PC-9 (cell line): Measurements from ENCODE around the gene MAP2K6. TPM values are rescaled to one million over a fixed set of nuclear protein-coding genes. Genes with fewer than 3 reads are reported as not detected.

ENCODE experiments used
- BruUV-seq: library from RNA; stranded (reverse); fragments of 400-500 nt; replicated peaks from 2 replicates; lab custom pipeline; 2021; lab: Mats Ljungman, UMichigan
- CTCF ChIA-PET: fragments of 300-600 bp; sonication (Branson Sonifier 250); formaldehyde crosslinking; loops from one replicate; lab custom pipeline; 2022; ENCODE audit warnings: antibody characterized with exemption; lab: Charles Lee
- POLR2A ChIA-PET: fragments of 300-600 bp; sonication (Branson Sonifier 250); formaldehyde crosslinking; loops from one replicate; lab custom pipeline; 2022; ENCODE audit warnings: antibody characterized with exemption; ENCODE audit not compliant: unreplicated experiment; lab: Charles Lee
- DNase-seq, 2 experiments: peaks; one replicate each; pipeline versions ENCODE4 v3.0.0 to v3.0.0-alpha.2; 2015 to 2022; ENCODE audit warnings: mixed read lengths in 1 of 2
- H2AFZ ChIP-seq: fragments of 200-600 bp; sonication (generic); 2 replicates; pipeline ENCODE4 v1.8.1; 2017; ENCODE audit warnings: antibody characterized with exemption
- H3F3A ChIP-seq: fragments of 200-600 bp; sonication (generic); 2 replicates; pipeline ENCODE4 v1.8.1; 2017; ENCODE audit warnings: antibody characterized with exemption, mild to moderate bottlenecking, low read depth; ENCODE audit not compliant: insufficient read depth
- H3K27ac ChIP-seq: fragments of 200-600 bp; sonication (generic); 2 replicates; pipeline ENCODE4 v1.6.1; 2016; ENCODE audit warnings: mixed run types
- H3K27me3 ChIP-seq: fragments of 200-600 bp; sonication (generic); 2 replicates; pipeline ENCODE4 v1.6.1; 2016; ENCODE audit warnings: low read depth, mixed run types; ENCODE audit not compliant: insufficient read depth
- H3K36me3 ChIP-seq: fragments of 200-600 bp; sonication (generic); 2 replicates; pipeline ENCODE4 v1.6.1; 2016; ENCODE audit warnings: low read depth, mixed run types
- H3K4me1 ChIP-seq: fragments of 200-600 bp; sonication (generic); replicated peaks from 2 replicates; pipeline ENCODE4 v1.6.1; 2016; ENCODE audit warnings: mixed run types; ENCODE audit not compliant: insufficient read depth
- H3K4me2 ChIP-seq: fragments of 200-600 bp; sonication (generic); 2 replicates; pipeline ENCODE4 v1.6.1; 2017; ENCODE audit warnings: mixed run types
- H3K4me3 ChIP-seq: fragments of 200-600 bp; sonication (generic); 2 replicates; pipeline ENCODE4 v1.6.1; 2016; ENCODE audit warnings: mixed run types
- H3K79me2 ChIP-seq: fragments of 200-600 bp; sonication (generic); 2 replicates; pipeline ENCODE4 v1.6.1; 2017; ENCODE audit warnings: low read depth, mixed run types
- H3K9me2 ChIP-seq: fragments of 200-600 bp; sonication (generic); 2 replicates; pipeline ENCODE4 v1.8.1; 2017; ENCODE audit warnings: mild to moderate bottlenecking; ENCODE audit not compliant: insufficient read depth
- H3K9me3 ChIP-seq: fragments of 200-600 bp; sonication (generic); 2 replicates; pipeline ENCODE4 v1.8.1; 2016; ENCODE audit warnings: low read depth; ENCODE audit not compliant: insufficient read depth
- H4K20me1 ChIP-seq: fragments of 200-600 bp; sonication (generic); 2 replicates; pipeline ENCODE4 v1.8.1; 2017; ENCODE audit not compliant: insufficient read depth
- CTCF ChIP-seq: fragments of 200-600 bp; sonication (generic); conservative IDR thresholded peaks from 2 replicates; pipeline ENCODE4 v1.6.1; 2017; ENCODE audit warnings: mixed run types, antibody characterized with exemption, mild to moderate bottlenecking, moderate library complexity
- EZH2 ChIP-seq: fragments of 200-600 bp; sonication (generic); IDR thresholded peaks from 2 replicates; pipeline ENCODE4 v1.8.0; 2017; ENCODE audit warnings: antibody characterized with exemption, low read depth
- intact Hi-C: fragments of 100-400 bp; cut with micrococcal nuclease; formaldehyde crosslinking; loops from one replicate; pipeline ENCODE4 v1.10.0; 2022; ENCODE audit not compliant: unreplicated experiment
- total RNA-seq: library from RNA; stranded (reverse); gene quantifications from 2 replicates; pipeline ENCODE4 v1.2.3, GENCODE V29; 2021

The MAP2K6 gene
- total RNA-seq, 1 experiment from 2014 or later = 1.6 TPM

- H4K20me1 ChIP-seq = no peaks in the 10 kb centered on the region
- H3K9me2 ChIP-seq = no peaks in the 10 kb centered on the region
- H3K4me2 ChIP-seq = no peak overlapping the region
- H3K4me3 ChIP-seq = no peak overlapping the region
- CTCF ChIA-PET = no interaction called here
- TF ChIP-seq EZH2 (no peak), CTCF (no peak)
- no peaks in the 10 kb centered on the region; the same call in 1 of the 2 replicates for H3F3A ChIP-seq
- H3K36me3 ChIP-seq = no peaks in the 10 kb centered on the region
- no peak for DNase-seq
- 0 out of 2 replicates have a peak, but pooled peaks cover 6% of the 10 kb centered on the region for H3K4me1 ChIP-seq
- BruUV-seq = no TSS peak
- H3K27me3 ChIP-seq = no peaks in the 10 kb centered on the region
- H3K79me2 ChIP-seq = no peaks in the 10 kb centered on the region
- intact Hi-C loops = no loop called here
- H3K27ac ChIP-seq = no peak overlapping the region
- POLR2A ChIA-PET = no interaction called here
- no peak overlapping the region for H2AFZ ChIP-seq
- no peaks in the 10 kb centered on the region for H3K9me3 ChIP-seq
Observed at GRCh38 chr17:69405096-69405495, 9.4 kb upstream of the MAP2K6 start.

- TF ChIP-seq CTCF (no peak), EZH2 (no peak)
- intact Hi-C loops = no loop called here
- no TSS peak for BruUV-seq
- Histone ChIP-seq H2AFZ (no peak overlapping the region), H3K4me2 (no peak overlapping the region), H3K9me3 (no peaks in the 10 kb centered on the region), H3K36me3 (no peaks in the 10 kb centered on the region), H3K4me1 (0 out of 2 replicates have a peak, but pooled peaks cover 6% of the 10 kb centered on the region), H3K27ac (no peak overlapping the region), H3K79me2 (no peaks in the 10 kb centered on the region), H3K4me3 (no peak overlapping the region), H4K20me1 (no peaks in the 10 kb centered on the region), H3K9me2 (no peaks in the 10 kb centered on the region), H3K27me3 (no peaks in the 10 kb centered on the region), H3F3A (no peaks in the 10 kb centered on the region; the same call in 1 of the 2 replicates)
- ChIA-PET CTCF (no interaction called here), POLR2A (no interaction called here)
- no peak for DNase-seq
Observed at GRCh38 chr17:69406941-69407340, 7.6 kb upstream of the MAP2K6 start.

GRCh38 chr17:69407759-69408158, 6.7 kb upstream of the MAP2K6 start:
- Histone ChIP-seq H3K79me2 (no peaks in the 10 kb centered on the region), H3K9me2 (no peaks in the 10 kb centered on the region), H3K4me1 (0 out of 2 replicates have a peak, but pooled peaks cover 6% of the 10 kb centered on the region), H4K20me1 (no peaks in the 10 kb centered on the region), H3F3A (no peaks in the 10 kb centered on the region; the same call in 1 of the 2 replicates), H3K36me3 (no peaks in the 10 kb centered on the region), H3K4me3 (no peak overlapping the region), H3K27ac (no peak overlapping the region), H3K9me3 (no peaks in the 10 kb centered on the region), H2AFZ (no peak overlapping the region), H3K4me2 (no peak overlapping the region), H3K27me3 (no peaks in the 10 kb centered on the region)
- ChIA-PET CTCF (no interaction called here), POLR2A (interaction anchor here (0.5 kb wide), 1 partner anchor 36 kb away, joined by 8 read pairs; no protein-coding TSS in a partner anchor)
- DNase-seq = no peak
- intact Hi-C loops = no loop called here
- TF ChIP-seq EZH2 (no peak), CTCF (no peak)
- BruUV-seq = no TSS peak
